ENCODE data around the gene SLC6A6. TPM values are rescaled to one million over a fixed set of nuclear protein-coding genes. Genes with fewer than 3 reads are reported as not detected.

Gene SLC6A6
- polyA plus RNA-seq, 1 of the 3 experiments (the other 2 are of a cell fraction), result 19.1 TPM

DNA sequence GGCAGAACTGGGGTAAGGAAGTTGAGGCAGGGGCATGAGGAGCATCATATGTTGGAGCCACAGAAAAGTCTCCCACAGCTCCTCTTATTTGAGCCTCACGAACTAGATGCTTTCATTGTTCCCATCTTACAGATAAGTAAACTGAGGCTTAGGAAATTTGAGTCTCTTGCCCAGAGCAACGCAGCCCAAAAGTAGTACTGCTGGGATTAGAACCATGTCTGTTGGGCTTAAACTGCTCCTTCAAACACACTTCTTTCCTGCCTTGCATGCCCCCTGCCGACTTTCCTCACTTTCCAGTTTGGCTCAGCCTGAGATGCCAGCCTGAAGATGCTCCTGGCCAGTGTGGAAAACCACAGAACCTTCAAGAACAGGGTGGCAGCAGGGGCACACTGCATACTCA lies 43.1 kb upstream of the SLC6A6 start:
- no peak for TF ChIP-seq POLR2AphosphoS5 (IDR thresholded peaks at IDR 0.05; ENCODE audit: low read depth, low read length)
- TF ChIP-seq IRF3 (IDR thresholded peaks at IDR 0.05; ENCODE audit: low read depth, low read length), result no peak
- no peak for TF ChIP-seq ELF1 (IDR thresholded peaks at IDR 0.05)
- no peak for TF ChIP-seq EP300 (IDR thresholded peaks at IDR 0.05; ENCODE audit: borderline replicate concordance in 1 of 2, low read depth in 1 of 2, low read length in 1 of 2)
- TF ChIP-seq EZH2phosphoT487 (IDR thresholded peaks at IDR 0.05; ENCODE audit: borderline replicate concordance, low read depth), result no peak
- no peak for TF ChIP-seq NFIC (IDR thresholded peaks at IDR 0.05; ENCODE audit: borderline replicate concordance)
- TF ChIP-seq RCOR1 (IDR thresholded peaks at IDR 0.05; ENCODE audit: low read length), result no peak
- TF ChIP-seq FOSL2 (IDR thresholded peaks at IDR 0.05; ENCODE audit: borderline replicate concordance, low read depth), result no peak
- TF ChIP-seq RXRA (IDR thresholded peaks at IDR 0.05; ENCODE audit: borderline replicate concordance, low read depth), result no peak
- TF ChIP-seq NRF1 (IDR thresholded peaks at IDR 0.05; ENCODE audit: low read depth, low read length), result no peak
- no peak for TF ChIP-seq CHD2 (IDR thresholded peaks at IDR 0.05; ENCODE audit: low read length, partially characterized antibody)
- TF ChIP-seq, protein P1, sequence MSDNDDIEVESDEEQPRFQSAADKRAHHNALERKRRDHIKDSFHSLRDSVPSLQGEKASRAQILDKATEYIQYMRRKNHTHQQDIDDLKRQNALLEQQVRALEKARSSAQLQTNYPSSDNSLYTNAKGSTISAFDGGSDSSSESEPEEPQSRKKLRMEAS (IDR thresholded peaks at IDR 0.05; ENCODE audit: low read depth), result no peak
- TF ChIP-seq, protein P2, sequence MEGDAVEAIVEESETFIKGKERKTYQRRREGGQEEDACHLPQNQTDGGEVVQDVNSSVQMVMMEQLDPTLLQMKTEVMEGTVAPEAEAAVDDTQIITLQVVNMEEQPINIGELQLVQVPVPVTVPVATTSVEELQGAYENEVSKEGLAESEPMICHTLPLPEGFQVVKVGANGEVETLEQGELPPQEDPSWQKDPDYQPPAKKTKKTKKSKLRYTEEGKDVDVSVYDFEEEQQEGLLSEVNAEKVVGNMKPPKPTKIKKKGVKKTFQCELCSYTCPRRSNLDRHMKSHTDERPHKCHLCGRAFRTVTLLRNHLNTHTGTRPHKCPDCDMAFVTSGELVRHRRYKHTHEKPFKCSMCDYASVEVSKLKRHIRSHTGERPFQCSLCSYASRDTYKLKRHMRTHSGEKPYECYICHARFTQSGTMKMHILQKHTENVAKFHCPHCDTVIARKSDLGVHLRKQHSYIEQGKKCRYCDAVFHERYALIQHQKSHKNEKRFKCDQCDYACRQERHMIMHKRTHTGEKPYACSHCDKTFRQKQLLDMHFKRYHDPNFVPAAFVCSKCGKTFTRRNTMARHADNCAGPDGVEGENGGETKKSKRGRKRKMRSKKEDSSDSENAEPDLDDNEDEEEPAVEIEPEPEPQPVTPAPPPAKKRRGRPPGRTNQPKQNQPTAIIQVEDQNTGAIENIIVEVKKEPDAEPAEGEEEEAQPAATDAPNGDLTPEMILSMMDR (IDR thresholded peaks at IDR 0.05), result no peak
- TF ChIP-seq SIN3A (IDR thresholded peaks at IDR 0.05; ENCODE audit: borderline replicate concordance, low read depth, low read length), result no peak
- TF ChIP-seq MXI1 (IDR thresholded peaks at IDR 0.05; ENCODE audit: low read depth, low read length), result no peak
- TF ChIP-seq, protein P3, sequence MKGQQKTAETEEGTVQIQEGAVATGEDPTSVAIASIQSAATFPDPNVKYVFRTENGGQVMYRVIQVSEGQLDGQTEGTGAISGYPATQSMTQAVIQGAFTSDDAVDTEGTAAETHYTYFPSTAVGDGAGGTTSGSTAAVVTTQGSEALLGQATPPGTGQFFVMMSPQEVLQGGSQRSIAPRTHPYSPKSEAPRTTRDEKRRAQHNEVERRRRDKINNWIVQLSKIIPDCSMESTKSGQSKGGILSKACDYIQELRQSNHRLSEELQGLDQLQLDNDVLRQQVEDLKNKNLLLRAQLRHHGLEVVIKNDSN (IDR thresholded peaks at IDR 0.05; ENCODE audit: borderline replicate concordance, low read depth), result no peak
- TF ChIP-seq USF2 (IDR thresholded peaks at IDR 0.05; ENCODE audit: borderline replicate concordance, low read depth, low read length), result no peak
- no peak for TF ChIP-seq TAF1 (IDR thresholded peaks at IDR 0.05; ENCODE audit: borderline replicate concordance, low read depth, low read length)
- TF ChIP-seq SMC3 (IDR thresholded peaks at IDR 0.05; ENCODE audit: low read depth, low read length), result no peak
- TF ChIP-seq YY1 (IDR thresholded peaks at IDR 0.05; ENCODE audit: low read depth), result no peak
- H3K9ac ChIP-seq, result no peak overlapping the region
- H3F3A ChIP-seq (replicated peaks; ENCODE audit: insufficient read depth), result no peaks in the 10 kb centered on the region
- H2AFZ ChIP-seq (ENCODE audit: low read depth), result no peak overlapping the region
- no peaks in the 10 kb centered on the region for H3K9me3 ChIP-seq
- 67% methylated on average over 3 of the region's 3 CpGs for WGBS (ENCODE audit: low lambda C conversion rate)
- no peaks in the 10 kb centered on the region for H3K9me2 ChIP-seq
- no peaks in the 10 kb centered on the region for H3K79me2 ChIP-seq (ENCODE audit: insufficient read depth)
- no peaks in the 10 kb centered on the region for H4K20me1 ChIP-seq (ENCODE audit: insufficient read depth)
- no peak for DNase-seq
- POLR2A ChIA-PET, result no interaction called here
- H3K4me3 ChIP-seq (ENCODE audit: low read depth in 2 of 2, low read length in 1 of 2), result no peak overlapping the region
- H3K4me1 ChIP-seq (ENCODE audit: control insufficient read depth in 1 of 2, insufficient read depth in 2 of 2, low read depth in 1 of 2, low read length in 1 of 2), result no peaks in the 10 kb centered on the region; a peak in 1 of 4 replicates
- H3K27me3 ChIP-seq (ENCODE audit: insufficient read depth), result no peaks in the 10 kb centered on the region
- CTCF ChIA-PET, result interaction anchor here (1.7 kb wide), 1 partner anchor 11 kb away, joined by 5 read pairs; no protein-coding TSS in a partner anchor
- H3K36me3 ChIP-seq (replicated peaks in 1 of 2; ENCODE audit: control insufficient read depth in 1 of 2, insufficient read depth in 2 of 2, low read length in 1 of 2), result no peaks in the 10 kb centered on the region
- no peak overlapping the region for H3K27ac ChIP-seq (ENCODE audit: low read depth in 2 of 2, low read length in 1 of 2)
- no peak overlapping the region for H3K4me2 ChIP-seq

All from SK-N-SH (cell line).